H9 (cell line): ENCODE results near the gene NFRKB. TPM values are rescaled to one million over a fixed set of nuclear protein-coding genes. Genes with fewer than 3 reads are reported as not detected.

Experiments used
- DNase-seq: peaks from one replicate; pipeline ENCODE4 v3.0.0-alpha.2; 2017
- H2AFZ ChIP-seq: one replicate; pipeline ENCODE4 v1.6.1; 2013; ENCODE audit warnings: mild to moderate bottlenecking, low read length, control low read depth, moderate library complexity
- H2AK5ac ChIP-seq: 2 replicates; pipeline ENCODE4 v1.6.1; 2013; ENCODE audit warnings: low read length, control low read depth, mixed read lengths; ENCODE audit not compliant: insufficient read length
- H2BK120ac ChIP-seq: one replicate; pipeline ENCODE4 v1.6.1; 2013; ENCODE audit warnings: low read depth, mild to moderate bottlenecking, low read length, control low read depth, inconsistent platforms; ENCODE audit not compliant: poor library complexity, severe bottlenecking
- H2BK12ac ChIP-seq: 2 replicates; pipeline ENCODE4 v1.6.1; 2013; ENCODE audit warnings: low read length, control low read depth, mixed read lengths, low read depth; ENCODE audit not compliant: insufficient read length
- H2BK15ac ChIP-seq: 2 replicates; pipeline ENCODE4 v1.6.1; 2013; ENCODE audit warnings: low read depth, low read length, control low read depth
- H2BK20ac ChIP-seq: one replicate; pipeline ENCODE4 v1.6.1; 2013; ENCODE audit warnings: low read depth, mild to moderate bottlenecking, low read length, control low read depth, inconsistent platforms; ENCODE audit not compliant: poor library complexity, severe bottlenecking
- H2BK5ac ChIP-seq: 2 replicates; pipeline ENCODE4 v1.6.1; 2013; ENCODE audit warnings: low read length, control low read depth, mixed read lengths; ENCODE audit not compliant: insufficient read length
- H3K14ac ChIP-seq: 2 replicates; pipeline ENCODE4 v1.6.1; 2013; ENCODE audit warnings: low read length, control low read depth; ENCODE audit not compliant: insufficient read depth
- H3K18ac ChIP-seq: 2 replicates; pipeline ENCODE4 v1.6.1; 2013; ENCODE audit warnings: low read depth, mild to moderate bottlenecking, mixed read lengths, low read length, control low read depth; ENCODE audit not compliant: insufficient read length
- H3K23ac ChIP-seq: 2 replicates; pipeline ENCODE4 v1.6.1; 2013; ENCODE audit warnings: low read length, control low read depth, mixed read lengths, low read depth; ENCODE audit not compliant: insufficient read length
- H3K23me2 ChIP-seq: 2 replicates; pipeline ENCODE4 v1.6.1; 2013; ENCODE audit warnings: low read depth, mild to moderate bottlenecking, mixed read lengths, low read length, control low read depth; ENCODE audit not compliant: insufficient read length, poor library complexity, severe bottlenecking
- H3K27ac ChIP-seq: 2 replicates; pipeline ENCODE4 v1.5.1; 2013; ENCODE audit warnings: low read length, control low read depth, mixed read lengths, low read depth; ENCODE audit not compliant: insufficient read length
- H3K27me3 ChIP-seq: 2 replicates; pipeline ENCODE4 v1.6.1; 2013; ENCODE audit warnings: low read length, control low read depth, inconsistent platforms; ENCODE audit not compliant: insufficient read depth
- H3K4ac ChIP-seq: 2 replicates; pipeline ENCODE4 v1.6.1; 2013; ENCODE audit warnings: low read depth, mild to moderate bottlenecking, control low read depth, inconsistent platforms, low read length, moderate library complexity
- H3K4me1 ChIP-seq: 2 replicates; pipeline ENCODE4 v1.6.1; 2013; ENCODE audit warnings: low read length, control low read depth, inconsistent platforms; ENCODE audit not compliant: insufficient read depth
- H3K4me2 ChIP-seq: 2 replicates; pipeline ENCODE4 v1.6.1; 2013; ENCODE audit warnings: low read length, control low read depth, mixed read lengths; ENCODE audit not compliant: insufficient read length, insufficient read depth
- H3K56ac ChIP-seq: 2 replicates; pipeline ENCODE4 v1.6.1; 2013; ENCODE audit warnings: low read depth, mild to moderate bottlenecking, mixed read lengths, low read length, control low read depth; ENCODE audit not compliant: insufficient read length
- H3K79me1 ChIP-seq: 2 replicates; pipeline ENCODE4 v1.6.1; 2013; ENCODE audit warnings: low read depth, mild to moderate bottlenecking, moderate library complexity, low read length, control low read depth, inconsistent platforms; ENCODE audit not compliant: insufficient read depth, poor library complexity, severe bottlenecking
- H3K79me2 ChIP-seq: 2 replicates; pipeline ENCODE4 v1.6.1; 2013; ENCODE audit warnings: low read length, control low read depth, inconsistent platforms; ENCODE audit not compliant: insufficient read depth
- H3K9ac ChIP-seq: 2 replicates; pipeline ENCODE4 v1.6.1; 2013; ENCODE audit warnings: low read length, control low read depth, mixed read lengths; ENCODE audit not compliant: insufficient read length; ENCODE audit errors: extremely low read depth
- H3K9me3 ChIP-seq: one replicate; pipeline ENCODE4 v1.6.1; 2013; ENCODE audit warnings: low read depth, low read length, inconsistent platforms; ENCODE audit not compliant: control insufficient read depth
- H3T11ph ChIP-seq: one replicate; pipeline ENCODE4 v1.6.1; 2013; ENCODE audit warnings: mild to moderate bottlenecking, low read length, control low read depth, inconsistent platforms
- H4K20me1 ChIP-seq: one replicate; pipeline ENCODE4 v1.6.1; 2013; ENCODE audit not compliant: control insufficient read depth, insufficient read length, insufficient read depth
- H4K5ac ChIP-seq: 2 replicates; pipeline ENCODE4 v1.6.1; 2013; ENCODE audit warnings: low read depth, mild to moderate bottlenecking, mixed read lengths, low read length, control low read depth; ENCODE audit not compliant: insufficient read length
- H4K8ac ChIP-seq: replicated peaks from 2 replicates; pipeline ENCODE4 v1.6.1; 2013; ENCODE audit warnings: low read length, control low read depth, mixed read lengths, low read depth; ENCODE audit not compliant: insufficient read length
- H4K91ac ChIP-seq: 2 replicates; pipeline ENCODE4 v1.6.1; 2013; ENCODE audit warnings: low read depth, mild to moderate bottlenecking, moderate library complexity, mixed read lengths, low read length, control low read depth; ENCODE audit not compliant: insufficient read length
- H3K27ac Mint-ChIP-seq, 3 experiments: 2 replicates in 2 of 3; 3 replicates in 1 of 3; pipeline ENCODE4 v1.8.0; 2020 to 2021; ENCODE audit warnings: mixed read lengths in 3 of 3, mild to moderate bottlenecking in 1 of 3, moderate library complexity in 1 of 3
- H3K27me3 Mint-ChIP-seq: 2 replicates; pipeline ENCODE4 v1.8.0; 2021; ENCODE audit warnings: low read depth, mild to moderate bottlenecking, moderate library complexity, mixed read lengths
- H3K36me3 Mint-ChIP-seq, 3 experiments: 2 replicates in 2 of 3; 3 replicates in 1 of 3; pipeline ENCODE4 v1.8.0; 2020 to 2021; ENCODE audit warnings: low read depth in 3 of 3, mixed read lengths in 3 of 3; ENCODE audit not compliant: insufficient read depth in 1 of 3
- H3K4me1 Mint-ChIP-seq, 2 experiments: 2 replicates each; pipeline ENCODE4 v1.8.0; 2020; ENCODE audit warnings: mixed read lengths in 2 of 2
- H3K4me3 Mint-ChIP-seq, 2 experiments: 2 replicates in 1 of 2; 3 replicates in 1 of 2; pipeline ENCODE4 v1.8.0; 2020 to 2021; ENCODE audit warnings: mild to moderate bottlenecking in 2 of 2, mixed read lengths in 2 of 2, moderate library complexity in 1 of 2
- H3K9me3 Mint-ChIP-seq, 2 experiments: 2 replicates in 1 of 2; 3 replicates in 1 of 2; pipeline ENCODE4 v1.8.0; 2020; ENCODE audit warnings: mild to moderate bottlenecking in 2 of 2, mixed read lengths in 2 of 2, moderate library complexity in 1 of 2
- CTCF ChIP-seq: fragments of 200-600 bp; sonication (generic); conservative IDR thresholded peaks from 3 replicates; pipeline ENCODE4 v1.8.0; 2021; ENCODE audit warnings: antibody characterized with exemption, mild to moderate bottlenecking
- WGBS: extraction: QIAGEN DNeasy Blood & Tissue Kit; methylation state at CpG from one replicate; pipeline ENCODE4 v1.1.7; 2013; ENCODE audit warnings: missing lambda C conversion rate, low lambda C conversion rate, mixed read lengths; ENCODE audit not compliant: insufficient read length; ENCODE audit errors: extremely low coverage; 5-methylcytosine and 5-hydroxymethylcytosine counted together
- total RNA-seq: library from RNA; stranded (reverse); gene quantifications from 2 replicates; pipeline ENCODE4 v1.2.1, GENCODE V29; 2021

Gene NFRKB
- total RNA-seq, 1 experiment from 2014 or later = 41.0 TPM

- no peak overlapping the region for H3K56ac ChIP-seq
- TF ChIP-seq CTCF = no peak
- no peak overlapping the region for H3K4me2 ChIP-seq
- H3K36me3 Mint-ChIP-seq = peaks cover 5 to 28% (median 17%) of the 10 kb centered on the region in 3 experiments
- H4K5ac ChIP-seq = no peak overlapping the region
- no peak overlapping the region for H3K14ac ChIP-seq
- no peak overlapping the region for H3K4ac ChIP-seq
- no peak overlapping the region for H2BK120ac ChIP-seq
- no peak overlapping the region for H2AFZ ChIP-seq
- no peak overlapping the region for H2AK5ac ChIP-seq
- no CpG with 5 or more reads among the region's 4 CpGs for WGBS
- no peak overlapping the region for H3K9ac ChIP-seq
- peak overlapping the region in 2 of 3 experiments; percentile 23 to 49; a peak in 5 of 7 replicates for H3K27ac Mint-ChIP-seq
- H3K18ac ChIP-seq = no peak overlapping the region
- no peaks in the 10 kb centered on the region for H3K79me2 ChIP-seq
- no peak overlapping the region for H4K91ac ChIP-seq
- H4K20me1 ChIP-seq = no peaks in the 10 kb centered on the region
- no peaks in the 10 kb centered on the region for H3K23me2 ChIP-seq
- H2BK12ac ChIP-seq = no peak overlapping the region
- H2BK15ac ChIP-seq = no peak overlapping the region
- no peaks in the 10 kb centered on the region for H3K9me3 Mint-ChIP-seq
- DNase-seq = no peak
- H3K27ac ChIP-seq = peak overlapping the region; percentile 6
- H3K79me1 ChIP-seq = no peaks in the 10 kb centered on the region
- H2BK20ac ChIP-seq = no peak overlapping the region
- no peak overlapping the region for H2BK5ac ChIP-seq
- H3K27me3 ChIP-seq = no peaks in the 10 kb centered on the region
- H3T11ph ChIP-seq = no peak overlapping the region
- no peaks in the 10 kb centered on the region for H3K27me3 Mint-ChIP-seq
- H4K8ac ChIP-seq = no peak overlapping the region
- H3K4me1 ChIP-seq = peaks cover 9% of the 10 kb centered on the region
- no peak overlapping the region; a peak in 1 of 5 replicates for H3K4me3 Mint-ChIP-seq
- no peak overlapping the region for H3K23ac ChIP-seq
- H3K9me3 ChIP-seq = no peaks in the 10 kb centered on the region
- H3K4me1 Mint-ChIP-seq = peaks cover 27 to 40% of the 10 kb centered on the region in 2 experiments
Measured at GRCh38 chr11:129937592-129938238, 42.3 kb upstream of the NFRKB start.
